HepG2 (cell line): Measurements from ENCODE around the gene ZNF574. TPM values are rescaled to one million over a fixed set of nuclear protein-coding genes. Genes with fewer than 3 reads are reported as not detected.

Experiments
- ATAC-seq: fragments of 200-7000 bp; cut with Tn5 transposase; 3 replicates; pipeline ENCODE4 v1.9.1; 2020; ENCODE audit warnings: mild to moderate bottlenecking, moderate library complexity
- BruUV-seq: library from RNA; stranded (reverse); fragments of 400-500 nt; replicated peaks from 2 replicates; lab custom pipeline; 2021; lab: Mats Ljungman, UMichigan
- CTCF ChIA-PET: fragments of 300-600 bp; formaldehyde crosslinking; extraction: SDS; loops from one replicate; lab custom pipeline; 2021; ENCODE audit warnings: low total read pairs, inconsistent platforms, low intra/inter-chr PET ratio; lab: Yijun Ruan, JAX
- POLR2A ChIA-PET: fragments of 350-600 bp; sonication (Branson Sonifier 250); formaldehyde crosslinking; loops from one replicate; lab custom pipeline; 2020; ENCODE audit warnings: antibody characterized with exemption, inconsistent platforms; lab: Yijun Ruan, JAX
- DNase-seq: peaks from one replicate; pipeline ENCODE4 v3.0.0-alpha.2; 2015; ENCODE audit warnings: low spot score
- FAIRE-seq: peaks from 3 replicates; lab custom pipeline; 2011; peaks lifted over from hg19 to GRCh38; lab: Jason Lieb, UNC
- H2AFZ ChIP-seq: one replicate; pipeline ENCODE4 v1.6.1; 2011; ENCODE audit warnings: low read length, inconsistent platforms
- H3K27ac ChIP-seq: fragments of 300-600 bp; 3 replicates; pipeline ENCODE4 v1.8.0; 2011; ENCODE audit warnings: mixed run types, mild to moderate bottlenecking, mixed read lengths, low read length, inconsistent platforms; ENCODE audit not compliant: insufficient read depth; ENCODE audit errors: extremely low read length
- H3K27me3 ChIP-seq, 2 experiments: fragments of 200-600 bp in 1 of 2; 2 replicates in 1 of 2; 3 replicates in 1 of 2; pipeline versions ENCODE4 v1.6.0 to v1.8.0; 2011; ENCODE audit warnings: low read length in 2 of 2, mild to moderate bottlenecking in 2 of 2, moderate library complexity in 2 of 2, inconsistent platforms in 1 of 2; ENCODE audit not compliant: insufficient read depth in 2 of 2, control insufficient read depth in 1 of 2
- H3K36me3 ChIP-seq, 2 experiments: fragments of 200-600 bp in 1 of 2; replicated peaks in 1 of 2; 2 replicates in 1 of 2; 3 replicates in 1 of 2; pipeline versions ENCODE4 v1.5.1 to v1.8.0; 2011; ENCODE audit warnings: low read length in 2 of 2, inconsistent platforms in 1 of 2; ENCODE audit not compliant: insufficient read depth in 2 of 2, control insufficient read depth in 1 of 2
- H3K4me1 ChIP-seq: 2 replicates; pipeline ENCODE4 v1.5.1; 2012; ENCODE audit warnings: low read length, inconsistent platforms; ENCODE audit not compliant: insufficient read depth
- H3K4me2 ChIP-seq: 2 replicates; pipeline ENCODE4 v1.6.0; 2011; ENCODE audit warnings: low read depth, low read length, inconsistent platforms
- H3K4me3 ChIP-seq, 3 experiments: fragments of 200-600 bp in 1 of 3; sonication (generic), shearing (Covaris generic) in 1 of 3; replicated peaks in 1 of 3; 2 replicates each; pipeline ENCODE4 v1.5.1; 2011 to 2016; ENCODE audit warnings: low read length in 3 of 3, inconsistent platforms in 2 of 3, low read depth in 2 of 3, mild to moderate bottlenecking in 2 of 3, control low read depth in 1 of 3, mixed read lengths in 1 of 3; ENCODE audit not compliant: insufficient read depth in 1 of 3
- H3K79me2 ChIP-seq: one replicate; pipeline ENCODE4 v1.6.1; 2011; ENCODE audit warnings: low read length, inconsistent platforms; ENCODE audit not compliant: insufficient read depth
- H3K9ac ChIP-seq: 2 replicates; pipeline ENCODE4 v1.6.0; 2011; ENCODE audit warnings: mild to moderate bottlenecking, low read depth, low read length, inconsistent platforms; ENCODE audit not compliant: insufficient read depth
- H3K9me3 ChIP-seq: 2 replicates; pipeline ENCODE4 v1.5.1; 2012; ENCODE audit warnings: mild to moderate bottlenecking, low read length
- H4K20me1 ChIP-seq: 2 replicates; pipeline ENCODE4 v1.6.0; 2011; ENCODE audit warnings: inconsistent platforms, mild to moderate bottlenecking, low read length, moderate library complexity; ENCODE audit not compliant: insufficient read depth
- ESRRA ChIP-seq: sonication (generic); formaldehyde crosslinking; IDR thresholded peaks from 2 replicates; pipeline ENCODE4 v1.5.1; 2020; ENCODE audit warnings: mild to moderate bottlenecking, low read depth, missing genetic modification reagents
- HCFC1 ChIP-seq: fragments of 150-350 bp; IDR thresholded peaks from 2 replicates; pipeline ENCODE4 v1.6.1; 2014; ENCODE audit warnings: low read depth, low read length
- SOX5 ChIP-seq: IDR thresholded peaks from 2 replicates; pipeline ENCODE4 v1.6.1; 2016; ENCODE audit warnings: borderline replicate concordance
- SRY ChIP-seq: sonication (generic); formaldehyde crosslinking; IDR thresholded peaks from 2 replicates; pipeline ENCODE4 v1.8.0; 2022; ENCODE audit warnings: mild to moderate bottlenecking, missing genetic modification reagents
- STAG1 ChIP-seq: sonication (generic); formaldehyde crosslinking; IDR thresholded peaks from 2 replicates; pipeline ENCODE4 v1.4.0; 2020; ENCODE audit warnings: missing genetic modification reagents
- TOE1 ChIP-seq: sonication (generic); formaldehyde crosslinking; IDR thresholded peaks from 2 replicates; pipeline ENCODE4 v1.4.0; 2020; ENCODE audit warnings: mild to moderate bottlenecking, missing genetic modification reagents
- ZNF207 ChIP-seq: fragments of 450-650 bp; IDR thresholded peaks from 2 replicates; pipeline ENCODE4 v1.6.1; 2016; ENCODE audit warnings: antibody characterized with exemption, borderline replicate concordance
- ZNF232 ChIP-seq: sonication (generic); formaldehyde crosslinking; IDR thresholded peaks from 2 replicates; pipeline ENCODE4 v1.4.0; 2020; ENCODE audit warnings: missing genetic modification reagents, borderline replicate concordance
- ZNF343 ChIP-seq: sonication (generic); formaldehyde crosslinking; IDR thresholded peaks from 2 replicates; pipeline ENCODE4 v1.4.0; 2020; ENCODE audit warnings: mild to moderate bottlenecking, missing genetic modification reagents
- ZNF619 ChIP-seq: sonication (generic); formaldehyde crosslinking; IDR thresholded peaks from 2 replicates; pipeline ENCODE4 v1.4.0; 2020; ENCODE audit warnings: mild to moderate bottlenecking, missing genetic modification reagents
- ZNF777 ChIP-seq: sonication (generic); formaldehyde crosslinking; IDR thresholded peaks from 2 replicates; pipeline ENCODE4 v1.4.0; 2020; ENCODE audit warnings: missing genetic modification reagents
- ZNF839 ChIP-seq: sonication (generic); formaldehyde crosslinking; IDR thresholded peaks from 2 replicates; pipeline ENCODE4 v1.4.0; 2020; ENCODE audit warnings: missing genetic modification reagents, mild to moderate bottlenecking, borderline replicate concordance
- ZSCAN31 ChIP-seq: sonication (generic); formaldehyde crosslinking; IDR thresholded peaks from 2 replicates; pipeline ENCODE4 v1.5.0; 2020; ENCODE audit warnings: low read depth, mild to moderate bottlenecking, missing genetic modification reagents
- WGBS: methylation state at CpG from one replicate; pipeline ENCODE4 v1.1.6; 2017; ENCODE audit warnings: low lambda C conversion rate; 5-methylcytosine and 5-hydroxymethylcytosine counted together
- in situ Hi-C: cut with HindIII; loops from 2 replicates; pipeline ENCODE4 v1.10.0; 2017; ENCODE audit warnings: low pct_unique_long_range_greater_than_20kb; ENCODE audit not compliant: extremely low pct_ligation_motif_present
- intact Hi-C: fragments of 100-400 bp; cut with micrococcal nuclease; formaldehyde crosslinking; loops from one replicate; pipeline ENCODE4 v1.10.0; 2022; ENCODE audit not compliant: unreplicated experiment
- polyA plus RNA-seq, 8 experiments: library from polyadenylated mRNA; depleted of rRNA in 3 of 8; stranded (reverse) in 7 of 8; unstranded in 1 of 8; fragments of >200 nt; fragmentation: Illumina TruSeq in 4 of 8; extraction: Trizol in 4 of 8; gene quantifications; 2 replicates each; pipeline versions ENCODE4 v1.2.1 to v1.2.3, GENCODE V29; 2011 to 2016; ENCODE audit warnings: low read depth in 4 of 8, missing spikeins in 1 of 8, mixed read lengths in 1 of 8; ENCODE audit not compliant: insufficient read depth in 1 of 8
- total RNA-seq, 5 experiments: library from RNA; depleted of rRNA; stranded (reverse); fragments of >200 nt; fragmentation: Illumina TruSeq; extraction: Trizol; gene quantifications; 2 replicates each; pipeline ENCODE4 v1.2.3, GENCODE V29; 2016; ENCODE audit warnings: low read depth in 1 of 5
- TF ChIP-seq, protein P1 (sequence below): sonication (generic); formaldehyde crosslinking; IDR thresholded peaks from 2 replicates; pipeline ENCODE4 v1.8.0; 2022; ENCODE audit warnings: missing genetic modification reagents, low read depth, mild to moderate bottlenecking, borderline replicate concordance
- TF ChIP-seq, protein P2 (sequence below): sonication (generic); formaldehyde crosslinking; IDR thresholded peaks from 2 replicates; pipeline ENCODE4 v1.5.0; 2020; ENCODE audit warnings: missing genetic modification reagents

The ZNF574 gene
- total and polyA plus RNA-seq, 2 of the 13 experiments (the other 11 are each of a cell fraction or from before 2014, with no cell fraction given): 7.7 to 7.9 TPM

DNA sequence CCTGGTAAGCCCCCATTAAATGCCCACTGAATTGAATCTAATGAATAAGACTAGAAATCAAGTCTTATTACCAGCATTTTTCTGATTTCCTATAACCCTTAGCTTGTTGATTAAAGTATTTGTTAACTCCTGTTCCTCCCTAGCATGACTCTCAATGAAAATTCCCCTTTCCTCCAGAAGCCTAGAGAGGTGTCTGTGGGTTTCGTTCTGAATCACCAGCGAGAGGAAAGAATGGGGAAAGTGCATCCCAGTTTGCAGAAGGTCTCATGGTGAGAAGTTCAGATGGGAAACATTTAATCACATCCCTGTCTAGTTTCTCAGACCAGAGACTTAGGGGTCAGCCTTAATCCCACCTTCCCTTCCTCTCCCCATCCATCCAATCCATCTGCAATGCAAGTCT is 29.4 kb downstream of the ZNF574 start:
- Histone ChIP-seq H2AFZ (no peak overlapping the region), H3K27ac (no peak overlapping the region), H3K4me1 (no peaks in the 10 kb centered on the region), H3K36me3 (no peaks in the 10 kb centered on the region), H3K27me3 (no peaks in the 10 kb centered on the region; a peak in 2 of 5 replicates), H3K9me3 (no peaks in the 10 kb centered on the region), H3K9ac (no peak overlapping the region), H4K20me1 (no peaks in the 10 kb centered on the region), H3K79me2 (no peaks in the 10 kb centered on the region), H3K4me2 (no peak overlapping the region), H3K4me3 (no peak overlapping the region)
- no peak for ATAC-seq
- 0% methylated on average over 2 of the region's 2 CpGs for WGBS
- ChIA-PET CTCF (no interaction called here), POLR2A (no interaction called here)
- TF ChIP-seq TOE1 (CRISPR knock-in tag): no peak
- no peak for TF ChIP-seq ZNF839 (CRISPR knock-in tag)
- TF ChIP-seq ZNF619 (CRISPR knock-in tag): no peak
- no peak for TF ChIP-seq ZNF777
- no peak for TF ChIP-seq SOX5
- no peak for TF ChIP-seq ZNF232 (CRISPR knock-in tag)
- no peak for TF ChIP-seq ZNF207
- TF ChIP-seq, protein P1, sequence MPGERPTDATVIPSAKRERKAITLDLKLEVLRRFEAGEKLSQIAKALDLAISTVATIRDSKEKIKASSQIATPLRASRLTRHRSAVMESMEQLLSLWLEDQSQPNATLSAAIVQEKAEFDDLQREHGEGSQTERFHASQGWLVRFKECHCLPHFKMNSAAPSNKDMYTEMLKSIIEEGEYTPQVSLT: no peak
- no peak for TF ChIP-seq ZNF343 (CRISPR knock-in tag)
- TF ChIP-seq ZSCAN31 (CRISPR knock-in tag): no peak
- TF ChIP-seq, protein P2, sequence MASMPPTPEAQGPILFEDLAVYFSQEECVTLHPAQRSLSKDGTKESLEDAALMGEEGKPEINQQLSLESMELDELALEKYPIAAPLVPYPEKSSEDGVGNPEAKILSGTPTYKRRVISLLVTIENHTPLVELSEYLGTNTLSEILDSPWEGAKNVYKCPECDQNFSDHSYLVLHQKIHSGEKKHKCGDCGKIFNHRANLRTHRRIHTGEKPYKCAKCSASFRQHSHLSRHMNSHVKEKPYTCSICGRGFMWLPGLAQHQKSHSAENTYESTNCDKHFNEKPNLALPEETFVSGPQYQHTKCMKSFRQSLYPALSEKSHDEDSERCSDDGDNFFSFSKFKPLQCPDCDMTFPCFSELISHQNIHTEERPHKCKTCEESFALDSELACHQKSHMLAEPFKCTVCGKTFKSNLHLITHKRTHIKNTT (CRISPR knock-in tag): no peak
- no peak for TF ChIP-seq STAG1 (CRISPR knock-in tag)
- TF ChIP-seq HCFC1: no peak
- TF ChIP-seq ESRRA (CRISPR knock-in tag): no peak
- no peak for TF ChIP-seq SRY (CRISPR knock-in tag)
- intact Hi-C loops (no loop called here), in situ Hi-C loops (no loop called here)
- DNase-seq: no peak
- no peak for FAIRE-seq
- BruUV-seq: no TSS peak
